Activated CD8-positive, alpha-beta memory T cell treated with anti-CD3 and anti-CD28 coated beads for 36 hours (primary cell): ENCODE measurements around the gene SAT2. TPM values are rescaled to one million over a fixed set of nuclear protein-coding genes. Genes with fewer than 3 reads are reported as not detected.

ENCODE experiments used
- CTCF ChIA-PET: fragments of 350-600 bp; sonication (Branson Sonifier 250); formaldehyde crosslinking; loops from one replicate; lab custom pipeline; 2021; ENCODE audit warnings: antibody characterized with exemption; lab: Charles Lee
- POLR2A ChIA-PET: fragments of 350-600 bp; sonication (Branson Sonifier 250); formaldehyde crosslinking; loops from one replicate; lab custom pipeline; 2021; ENCODE audit warnings: antibody characterized with exemption; lab: Charles Lee
- total RNA-seq, 2 experiments: library from RNA; stranded (reverse); gene quantifications; one replicate each; pipeline ENCODE4 v1.2.3, GENCODE V29; 2021

SAT2 gene
- total RNA-seq: 10 to 100 TPM; 19.2 to 20.0 TPM

GRCh38 chr17:7627250-7628121 lies at the start of gene SAT2:
Gene SAT2, minus strand, starts transcription at chr17:7627821. Its CDS starts 186 bp downstream, at chr17:7627635.
- CTCF ChIA-PET: interaction anchor here (1.0 to 2.1 kb wide), 5 partner anchors 13 to 191 kb away, joined by 3 to 11 read pairs (median 4); partner anchors contain the start of genes FXR2, TP53 and WRAP53
- POLR2A ChIA-PET: interaction anchor here (0.5 to 1.7 kb wide), 5 partner anchors 12 to 109 kb away, joined by 3 to 6 read pairs (median 4); partner anchors contain the start of gene TP53

- CTCF ChIA-PET: interaction anchor here (1.3 kb wide), 1 partner anchor 11 kb away, joined by 5 read pairs; the partner anchor contains the start of gene TP53
These were observed 48.9 kb upstream of the SAT2 start for GRCh38 chr17:7676533-7676932.

GRCh38 chr17:7674934-7675333 lies 47.3 kb upstream of the SAT2 start:
- ChIA-PET CTCF (interaction anchor here (1.3 kb wide), 1 partner anchor 12 kb away, joined by 5 read pairs; the partner anchor contains the start of gene TP53), POLR2A (no interaction called here)

More at GRCh38 chr17:7676533-7676932, 48.9 kb upstream of the SAT2 start:
- POLR2A ChIA-PET: interaction anchor here (0.7 kb wide), 1 partner anchor 71 kb away, joined by 6 read pairs; no protein-coding TSS in a partner anchor

GRCh38 chr17:7673239-7673638 lies 45.6 kb upstream of the SAT2 start:
- CTCF ChIA-PET: interaction anchor here (0.7 to 2.5 kb wide), 10 partner anchors 10 to 318 kb away, joined by 3 to 13 read pairs (median 4); partner anchors contain the start of genes ATP1B2, SAT2, TP53 and WRAP53
- POLR2A ChIA-PET: interaction anchor here (1.0 kb wide), 1 partner anchor 15 kb away, joined by 8 read pairs; the partner anchor contains the start of genes TP53 and WRAP53

GRCh38 chr17:7668482-7668881 lies 40.9 kb upstream of the SAT2 start:
- POLR2A ChIA-PET: interaction anchor here (0.7 kb wide), 1 partner anchor 1127 kb away, joined by 6 read pairs; no protein-coding TSS in a partner anchor
- CTCF ChIA-PET: no interaction called here

GRCh38 chr17:7667656-7668406 lies 40.2 kb upstream of the SAT2 start:
- ChIA-PET POLR2A (interaction anchor here (0.6 to 0.7 kb wide), 2 partner anchors 420 to 1126 kb away, joined by 3 to 6 read pairs; partner anchors contain the start of gene ALOX12B), CTCF (interaction anchor here (1.4 kb wide), 1 partner anchor 78 kb away, joined by 3 read pairs; the partner anchor contains the start of gene SOX15)

GRCh38 chr17:7656958-7657609 lies 29.5 kb upstream of the SAT2 start:
- ChIA-PET CTCF (interaction anchor here (1.0 to 1.1 kb wide), 2 partner anchors 16 to 42 kb away, joined by 3 to 4 read pairs; no protein-coding TSS in a partner anchor), POLR2A (interaction anchor here (0.6 to 0.8 kb wide), 2 partner anchors 14 to 427 kb away, joined by 3 read pairs; no protein-coding TSS in a partner anchor)

- ChIA-PET POLR2A (interaction anchor here (1.1 kb wide), 1 partner anchor 31 kb away, joined by 3 read pairs; no protein-coding TSS in a partner anchor), CTCF (no interaction called here)
These were observed 27.9 kb upstream of the SAT2 start for GRCh38 chr17:7655541-7655840.

- CTCF ChIA-PET: no interaction called here
- POLR2A ChIA-PET: no interaction called here
These were observed 27.4 kb upstream of the SAT2 start for GRCh38 chr17:7654832-7655540.

- ChIA-PET CTCF (interaction anchor here (1.4 kb wide), 1 partner anchor 20 kb away, joined by 3 read pairs; no protein-coding TSS in a partner anchor), POLR2A (interaction anchor here (0.5 kb wide), 1 partner anchor 205 kb away, joined by 3 read pairs; the partner anchor contains the start of gene NAA38)
These were observed 25.1 kb upstream of the SAT2 start for GRCh38 chr17:7652388-7653356.

- POLR2A ChIA-PET: interaction anchor here (0.5 to 1.5 kb wide), 3 partner anchors 34 to 205 kb away, joined by 3 to 8 read pairs (median 3); partner anchors contain the start of genes FXR2 and NAA38
These were observed 24.2 kb upstream of the SAT2 start for GRCh38 chr17:7651665-7652387.

GRCh38 chr17:7651097-7651664 lies 23.6 kb upstream of the SAT2 start:
- CTCF ChIA-PET: interaction anchor here (0.9 to 1.3 kb wide), 2 partner anchors 22 to 62 kb away, joined by 3 to 6 read pairs; no protein-coding TSS in a partner anchor
- POLR2A ChIA-PET: interaction anchor here (0.6 to 1.5 kb wide), 2 partner anchors 35 to 36 kb away, joined by 3 to 8 read pairs; partner anchors contain the start of gene FXR2

More at GRCh38 chr17:7651665-7652387, 24.2 kb upstream of the SAT2 start:
- CTCF ChIA-PET: interaction anchor here (1.3 kb wide), 1 partner anchor 21 kb away, joined by 6 read pairs; no protein-coding TSS in a partner anchor

- POLR2A ChIA-PET: interaction anchor here (0.6 to 1.5 kb wide), 3 partner anchors 8 to 39 kb away, joined by 3 to 8 read pairs (median 3); no protein-coding TSS in a partner anchor
- CTCF ChIA-PET: interaction anchor here (0.9 to 1.3 kb wide), 2 partner anchors 23 to 61 kb away, joined by 3 to 6 read pairs; no protein-coding TSS in a partner anchor
These were observed 23.0 kb upstream of the SAT2 start, which contains the start of gene ATP1B2 for GRCh38 chr17:7650509-7651096. Gene ATP1B2, plus strand, starts transcription at chr17:7650926. Its CDS starts 593 bp downstream, at chr17:7651519.

- CTCF ChIA-PET: interaction anchor here (1.2 kb wide), 1 partner anchor 41 kb away, joined by 3 read pairs; the partner anchor contains the start of genes TP53 and WRAP53
- POLR2A ChIA-PET: no interaction called here
These were observed 19.4 kb upstream of the SAT2 start for GRCh38 chr17:7647018-7647417.
